GM18508 (cell line): ENCODE results near the gene TOLLIP.
"Not testable (repeated sequence)": the region's sequence is repeated elsewhere in the genome, so short reads cannot be mapped to it uniquely, and the experiment has no call there.

ENCODE experiments used
- ATAC-seq: cut with Tn5 transposase; IDR thresholded peaks from one replicate; pipeline ENCODE4 v1.9.1; 2021; ENCODE audit warnings: moderate number of reproducible peaks; ENCODE audit not compliant: insufficient read depth, unreplicated experiment

The TOLLIP gene

DNA sequence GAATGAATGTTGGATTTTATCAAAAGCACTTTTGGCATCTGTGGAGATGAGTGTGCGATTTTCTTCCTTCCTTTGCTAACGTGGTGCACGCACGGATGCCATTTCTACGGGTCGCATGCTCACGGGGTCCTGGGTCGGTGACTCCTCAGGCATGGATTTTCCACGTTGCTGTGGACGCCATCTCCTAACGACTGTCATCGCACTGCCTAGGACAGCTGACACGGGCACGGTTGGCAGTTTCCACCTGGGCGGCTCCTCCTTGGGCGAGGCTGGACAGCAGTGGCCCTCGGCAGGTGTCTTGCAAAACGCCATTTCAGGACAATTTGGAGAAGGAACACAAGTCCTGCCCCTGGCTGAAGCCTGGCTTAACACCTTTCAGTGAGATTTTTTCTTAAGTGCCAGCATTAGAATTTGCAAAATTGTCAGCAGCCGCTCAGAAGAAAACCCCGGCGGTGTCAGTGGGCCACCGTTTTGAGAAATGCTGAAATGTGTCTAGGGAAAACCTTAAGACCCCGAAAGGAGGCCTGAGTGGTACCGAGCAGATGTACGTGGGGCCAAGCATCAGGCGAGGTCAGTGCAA is 34.7 kb upstream of the TOLLIP start:
- ATAC-seq: no peak

- ATAC-seq: no peak
These were observed 34.1 kb upstream of the TOLLIP start for GRCh38 chr11:1343391-1344055.

DNA sequence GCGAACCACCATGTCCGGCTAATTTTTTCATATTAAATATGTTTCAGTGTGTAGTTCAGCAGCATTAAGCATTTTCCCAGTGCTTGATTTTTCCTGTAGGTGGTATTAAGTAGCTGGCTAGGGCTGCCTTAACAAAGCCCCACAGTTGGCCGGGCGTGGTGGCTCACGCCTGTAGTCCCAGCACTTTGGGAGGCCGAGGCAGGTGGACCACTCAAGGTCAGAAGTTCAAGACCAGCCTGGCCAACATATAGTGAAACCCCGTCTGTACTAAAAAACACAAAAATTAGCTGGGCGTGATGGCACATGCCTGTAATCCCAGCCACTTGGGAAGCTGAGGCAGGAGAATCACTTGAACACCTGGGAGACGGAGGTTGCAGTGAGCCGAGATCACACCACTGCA is 33.5 kb upstream of the TOLLIP start:
- no peak for ATAC-seq

DNA sequence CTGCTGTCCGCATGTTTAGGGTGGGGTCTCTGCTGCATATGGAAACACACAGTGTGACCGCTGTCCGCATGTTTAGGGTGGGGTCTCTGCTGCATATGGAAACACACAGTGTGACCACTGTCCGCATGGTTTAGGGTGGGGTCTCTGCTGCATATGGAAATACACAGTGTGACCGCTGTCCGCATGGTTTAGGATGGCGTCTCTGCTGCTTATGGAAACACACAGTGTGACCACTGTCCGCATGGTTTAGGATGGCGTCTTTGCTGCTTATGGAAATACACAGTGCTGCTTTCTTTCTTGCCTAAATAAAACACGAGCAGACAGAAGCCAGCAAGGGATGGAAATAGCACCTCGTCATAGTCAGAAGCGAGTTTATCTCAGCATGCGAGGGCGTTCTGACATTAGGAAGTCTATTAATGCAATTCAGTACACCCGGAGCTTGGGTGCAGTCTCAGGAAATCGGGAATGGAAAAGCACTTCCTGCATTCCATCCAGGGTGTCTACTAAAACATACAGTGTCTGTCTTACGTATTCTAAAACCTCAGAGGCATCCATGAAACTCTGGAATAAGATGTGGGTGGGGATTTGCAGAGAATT is 32.6 kb upstream of the TOLLIP start:
- no peak for ATAC-seq

DNA sequence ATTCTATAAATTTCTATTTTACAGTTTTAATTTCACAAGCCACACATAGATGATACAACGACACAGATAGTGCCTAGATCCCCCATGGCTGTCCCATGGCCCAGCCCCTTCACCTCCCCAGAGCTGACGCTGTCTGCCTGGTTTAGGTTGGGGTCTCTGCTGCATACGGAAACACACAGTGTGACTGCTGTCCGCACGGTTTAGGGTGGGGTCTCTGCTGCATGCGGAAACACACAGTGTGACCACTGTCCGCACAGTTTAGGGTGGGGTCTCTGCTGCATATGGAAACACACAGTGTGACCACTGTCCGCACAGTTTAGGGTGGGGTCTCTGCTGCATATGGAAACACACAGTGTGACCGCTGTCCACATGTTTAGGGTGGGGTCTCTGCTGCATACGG is 31.8 kb upstream of the TOLLIP start:
- ATAC-seq: not testable (repeated sequence)

GRCh38 chr11:1340111-1340510 is 30.7 kb upstream of the TOLLIP start:
- ATAC-seq: no peak

DNA sequence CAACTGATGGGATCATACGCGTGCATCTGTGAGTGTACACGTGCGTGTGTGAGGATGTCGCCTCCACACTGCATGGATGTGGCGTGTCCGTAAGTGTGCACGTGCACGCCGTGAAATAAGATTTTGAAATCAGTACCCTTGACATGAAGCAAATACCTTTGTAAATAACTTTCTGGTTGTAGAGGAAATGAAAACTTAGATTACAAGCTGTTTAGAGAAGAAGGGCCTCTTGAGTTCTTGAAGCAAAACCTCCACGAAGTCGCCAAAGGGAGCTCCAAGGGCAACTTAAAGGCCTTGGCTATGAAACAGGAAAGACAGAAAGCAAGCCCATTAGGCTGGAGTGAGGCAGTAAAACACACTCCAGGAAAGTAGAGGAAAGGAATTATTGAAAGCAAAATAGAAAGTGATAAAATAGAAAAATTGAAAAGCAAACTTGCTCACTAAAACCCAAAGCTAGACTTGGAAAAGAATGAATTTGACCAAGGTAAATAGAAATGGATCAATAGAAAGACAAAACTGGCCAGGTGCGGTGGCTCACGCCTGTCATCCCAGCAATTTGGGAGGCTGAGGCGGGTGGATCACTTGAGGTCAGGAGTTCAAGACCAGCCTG is 29.7 kb upstream of the TOLLIP start:
- no peak for ATAC-seq

DNA sequence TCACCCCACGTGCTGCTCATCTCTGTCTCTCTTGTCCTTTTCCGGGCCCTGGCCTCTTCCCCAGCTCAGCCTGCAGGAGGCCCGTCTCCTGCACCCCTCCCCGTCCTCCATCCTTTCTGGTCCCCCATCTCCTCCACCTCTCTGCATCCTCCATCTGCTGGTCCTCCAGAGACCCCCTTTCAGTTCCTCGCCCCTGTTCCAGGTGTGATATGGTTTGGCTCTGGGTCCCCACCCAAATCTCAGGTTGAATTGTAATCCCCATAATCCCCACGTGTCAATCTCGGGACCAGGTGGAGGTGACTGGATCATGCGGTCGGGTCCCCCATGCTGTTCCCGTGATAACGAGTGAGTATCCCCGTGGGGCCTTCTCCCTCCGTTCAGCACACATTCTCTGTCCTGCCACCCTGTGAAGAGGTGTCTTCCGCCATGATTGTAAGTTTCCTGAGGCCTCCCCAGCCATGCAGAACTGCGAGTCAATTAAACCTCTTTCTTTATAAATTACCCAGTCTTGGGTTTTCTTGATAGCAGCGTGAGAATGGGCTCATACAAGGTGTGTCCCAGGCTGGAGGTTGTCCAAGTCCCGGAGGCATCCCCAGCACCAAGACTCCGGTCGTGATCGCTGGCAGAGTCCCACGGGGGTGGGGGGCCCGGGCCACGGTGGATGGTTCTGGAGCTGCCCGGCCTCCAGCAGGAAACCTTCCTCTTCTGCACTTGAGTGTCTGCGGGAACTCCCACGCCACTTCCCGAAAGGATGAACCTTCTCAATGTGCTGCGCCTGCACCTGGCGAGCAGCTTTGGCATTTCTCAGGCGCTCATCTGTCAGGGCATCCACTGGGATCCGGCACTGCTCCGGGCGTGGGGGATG is 29.0 kb upstream of the TOLLIP start:
- no peak for ATAC-seq

DNA sequence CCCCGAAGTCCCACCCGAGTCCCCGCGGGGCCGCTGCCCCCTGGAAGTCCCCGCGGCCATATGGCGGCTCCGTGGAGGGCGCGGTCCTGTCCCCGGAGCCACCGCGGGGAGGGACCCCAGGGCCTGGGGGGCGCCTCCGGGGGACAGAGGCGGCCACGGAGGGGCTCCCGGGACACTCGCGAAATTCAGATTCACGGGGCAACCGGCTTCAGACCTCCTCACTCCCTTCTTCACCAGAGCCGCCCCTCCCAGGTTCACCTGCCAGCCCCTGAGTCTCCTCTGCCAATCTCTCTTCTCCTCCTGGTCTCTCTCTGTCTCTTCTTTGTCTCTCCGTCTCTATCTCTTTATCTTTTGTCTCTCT is 28.2 kb upstream of the TOLLIP start:
- ATAC-seq: no peak

DNA sequence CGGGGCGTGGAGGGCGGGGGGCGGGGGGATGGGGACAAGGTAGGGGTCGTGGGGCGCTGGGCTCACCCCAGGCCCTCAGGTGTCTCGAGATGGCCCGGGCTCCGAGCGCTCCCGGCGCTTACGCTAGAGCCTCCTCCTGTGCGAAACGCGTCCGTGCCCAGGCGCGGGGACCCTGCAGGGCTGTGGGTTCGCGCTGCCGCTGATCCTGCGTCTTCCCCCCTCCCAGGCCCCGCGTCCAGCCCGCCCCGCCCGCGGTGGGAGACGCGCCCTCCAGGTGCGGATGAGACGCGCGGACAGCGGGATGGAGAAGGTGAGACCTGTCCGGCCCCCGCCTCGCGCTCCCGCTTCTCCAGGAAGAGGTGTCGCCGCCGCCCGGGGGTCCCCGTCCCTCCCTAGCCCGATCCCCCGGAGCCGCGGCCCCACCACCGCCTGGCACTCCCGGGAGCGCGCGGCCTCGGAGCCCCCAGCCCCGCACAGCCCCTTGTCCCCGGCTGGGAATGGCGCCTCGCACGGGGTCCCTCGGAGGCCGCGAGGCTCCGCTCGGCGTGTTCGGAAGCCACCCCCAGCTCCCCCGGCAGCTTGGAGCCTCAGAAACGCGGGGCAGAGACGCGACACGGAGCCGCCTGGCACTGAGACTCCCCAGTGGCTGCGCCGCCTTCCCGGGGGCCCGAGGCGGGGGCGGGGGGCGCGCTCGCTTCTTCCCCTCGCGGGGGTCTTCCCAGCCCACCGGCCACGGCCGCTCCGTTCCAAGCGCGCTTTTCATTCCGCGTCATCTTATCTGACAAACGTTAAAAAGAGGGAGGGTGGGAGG is 27.6 kb upstream of the TOLLIP start:
- no peak for ATAC-seq

DNA sequence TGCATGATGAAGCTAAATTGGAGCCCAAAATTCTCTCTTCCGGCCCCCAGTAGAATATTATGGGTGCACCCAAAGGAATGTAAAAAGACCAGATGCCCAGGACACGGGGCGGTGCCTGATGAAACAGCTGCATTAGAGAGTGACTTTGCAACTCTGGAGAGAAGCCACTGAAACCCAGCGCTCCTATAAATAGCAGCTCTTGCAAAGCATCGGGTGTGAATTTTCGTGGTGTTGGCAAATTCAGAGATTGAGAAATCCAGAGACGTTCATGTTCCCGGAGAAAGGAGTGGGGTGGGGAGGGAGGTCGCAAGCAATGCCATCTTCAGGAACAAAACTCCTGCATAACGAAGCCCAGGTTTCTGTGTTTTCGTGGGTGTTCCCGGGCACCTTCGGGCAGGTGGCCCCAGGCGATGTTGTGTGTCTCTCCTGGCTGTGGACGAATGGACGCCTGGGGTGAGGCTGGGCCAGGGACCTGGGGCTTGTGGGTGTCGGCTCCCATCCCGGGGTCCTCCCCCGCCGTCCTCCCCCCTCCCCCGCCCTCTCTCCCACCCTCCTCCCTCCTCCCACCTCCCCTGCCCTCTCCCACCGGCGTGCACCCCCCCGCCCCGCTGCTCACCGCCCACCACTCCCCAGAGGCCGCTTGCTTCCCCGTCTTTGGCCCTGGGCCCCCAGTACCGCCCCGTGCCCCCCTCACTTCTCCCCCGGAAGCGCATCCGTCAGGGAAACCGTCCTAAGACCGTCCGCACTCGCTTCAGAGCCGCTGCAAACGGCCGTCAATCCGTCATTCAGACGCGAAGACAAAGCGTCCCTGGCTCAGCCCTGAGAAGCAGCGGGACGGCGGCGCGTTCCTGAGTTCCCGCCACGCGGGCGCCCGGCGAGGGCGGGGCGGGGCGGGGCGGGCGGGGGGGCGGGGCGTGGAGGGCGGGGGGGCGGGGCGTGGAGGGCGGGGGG is 26.7 kb upstream of the TOLLIP start:
- ATAC-seq: no peak

DNA sequence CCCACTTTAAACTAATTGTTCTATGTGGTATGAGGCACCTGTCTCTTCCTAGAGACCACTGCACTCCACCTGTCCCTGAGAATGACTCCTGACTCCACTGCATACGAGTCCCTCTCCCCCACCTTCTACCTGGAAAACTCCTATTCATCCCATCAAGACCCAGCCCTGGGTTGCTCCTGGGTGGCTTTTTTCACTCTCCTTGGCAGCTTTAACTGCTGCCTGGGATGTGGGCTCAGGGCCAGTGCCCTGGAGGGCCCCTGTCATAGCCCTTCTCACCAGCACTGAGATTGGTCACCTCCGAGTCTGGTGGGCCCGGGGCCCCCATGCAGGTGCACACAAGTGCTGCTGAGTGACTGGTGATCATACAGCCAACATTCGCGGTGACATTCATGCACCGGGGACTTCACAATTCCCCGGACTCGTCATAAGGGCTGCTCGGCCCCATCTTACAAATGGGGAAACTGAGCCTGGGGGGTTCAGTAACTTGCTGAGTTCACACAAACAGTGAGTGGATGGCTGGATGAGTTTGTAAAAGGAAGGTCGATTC is 25.9 kb upstream of the TOLLIP start:
- ATAC-seq: no peak

GRCh38 chr11:1333860-1334259 is 24.4 kb upstream of the TOLLIP start:
- no peak for ATAC-seq

DNA sequence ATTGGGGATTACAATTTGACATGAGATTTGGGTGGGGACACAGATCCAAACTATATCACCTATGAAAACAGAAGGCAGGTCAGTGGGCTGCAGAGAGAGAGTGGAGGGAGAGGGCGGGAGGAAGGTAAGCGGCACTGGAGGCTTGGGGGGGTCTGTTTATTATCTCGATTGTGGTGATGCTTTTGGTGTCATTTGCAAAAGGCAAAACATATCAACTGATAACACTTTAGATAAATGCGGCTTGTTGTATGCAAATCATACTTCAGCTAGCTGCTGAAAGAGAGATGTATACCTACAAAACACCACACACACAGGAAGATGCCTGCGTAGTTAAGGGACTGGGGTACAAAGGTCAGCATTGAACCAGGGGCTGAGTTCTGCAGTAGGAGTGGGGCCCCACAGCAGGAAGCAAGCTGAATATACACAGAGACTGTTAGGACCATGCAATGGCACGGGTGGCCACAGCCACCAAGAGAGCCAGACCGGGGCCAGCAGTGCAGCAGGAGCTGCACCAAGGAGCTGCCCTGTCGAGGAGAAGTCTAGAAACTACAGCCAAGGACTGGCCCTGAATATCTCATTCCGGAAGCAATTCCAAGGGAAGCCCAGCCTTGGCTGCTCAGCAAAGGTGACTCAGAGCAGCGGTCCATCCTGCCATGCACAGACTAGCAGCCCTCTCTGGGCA is 23.8 kb upstream of the TOLLIP start:
- ATAC-seq: no peak

DNA sequence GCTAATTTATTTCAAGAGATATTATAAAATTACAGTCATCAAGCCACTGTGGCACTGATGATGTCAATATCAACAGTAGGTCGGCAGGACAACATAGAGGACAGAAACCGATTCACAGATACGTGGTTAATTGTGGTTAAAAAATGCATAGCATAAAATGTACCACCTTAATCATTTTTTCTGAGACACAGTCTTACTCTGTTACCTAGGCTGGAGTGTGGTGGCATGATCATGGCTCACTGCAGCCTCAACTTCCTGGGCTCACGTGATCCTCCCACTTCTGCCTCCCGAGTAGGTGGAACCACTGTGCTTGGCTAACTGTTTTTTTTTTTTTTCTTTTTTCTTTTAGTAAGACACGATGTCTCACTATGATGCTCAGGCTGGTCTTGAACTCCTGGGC is 21.0 kb upstream of the TOLLIP start:
- ATAC-seq: no peak

DNA sequence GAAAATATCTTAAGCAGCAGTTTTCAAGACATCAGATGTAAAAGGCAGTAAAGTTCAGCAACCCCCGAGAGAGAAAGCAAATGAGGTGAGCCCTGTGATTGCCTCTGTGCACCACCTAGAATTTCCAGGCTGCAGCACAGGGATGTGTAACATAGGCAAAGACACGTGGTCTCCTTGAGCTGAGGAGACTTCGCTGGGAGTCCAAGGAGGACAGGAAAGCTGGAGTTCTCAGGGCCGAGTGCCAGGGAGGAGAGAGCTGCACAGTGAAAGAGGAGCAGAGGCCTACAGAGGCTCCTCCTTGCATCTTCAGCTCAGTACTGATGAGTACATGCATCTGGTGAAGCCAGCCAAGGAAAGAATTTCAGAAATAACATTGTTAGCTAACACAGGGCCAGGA is 17.6 kb upstream of the TOLLIP start:
- no peak for ATAC-seq

- ATAC-seq: no peak
These were observed 17.1 kb upstream of the TOLLIP start for GRCh38 chr11:1326435-1327063.

DNA sequence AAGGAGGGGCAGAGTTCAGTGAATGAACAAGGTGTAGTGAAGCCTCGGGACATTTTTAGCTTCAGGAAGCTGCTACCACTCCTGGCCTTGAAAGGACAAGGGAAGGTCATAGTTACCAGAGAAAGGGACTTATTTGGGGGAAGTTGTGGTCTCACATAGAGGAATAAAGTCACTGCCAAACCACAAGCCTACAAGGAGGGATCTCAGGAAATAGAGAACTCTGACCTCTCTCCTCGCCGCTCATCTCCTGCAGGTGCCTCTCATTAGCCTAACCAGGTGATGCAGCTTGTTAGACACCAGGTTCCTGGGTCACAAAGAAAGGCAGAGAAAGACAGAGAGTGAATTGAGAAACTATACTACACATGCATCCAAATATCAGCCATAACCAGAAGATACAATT is 14.3 kb upstream of the TOLLIP start:
- no peak for ATAC-seq
